Left kidney (tissue), 2 donors: ENCODE data around the gene TMBIM4. TPM values are rescaled to one million over a fixed set of nuclear protein-coding genes. Genes with fewer than 3 reads are reported as not detected.

Experiments
- DNase-seq: peaks from one replicate; pipeline ENCODE4 v3.0.0-alpha.2; 2013
- polyA plus RNA-seq: library from polyadenylated mRNA; unstranded; fragments of 120-200 nt; gene quantifications from one replicate; pipeline ENCODE4 v1.2.1, GENCODE V29; 2013; ENCODE audit not compliant: insufficient read length

Gene TMBIM4
- polyA plus RNA-seq, 1 donor, result 140 TPM

- no peak for DNase-seq
These were observed 24.7 kb downstream of the TMBIM4 start for GRCh38 chr12:66144791-66145754.

- no peak for DNase-seq
These were observed 25.9 kb downstream of the TMBIM4 start for GRCh38 chr12:66143868-66144267.

- DNase-seq, result no peak
These were observed 27.0 kb downstream of the TMBIM4 start for GRCh38 chr12:66142826-66143225.

- DNase-seq, result no peak
These were observed 28.5 kb downstream of the TMBIM4 start for GRCh38 chr12:66141299-66141698.

GRCh38 chr12:66140731-66141130 is 29.1 kb downstream of the TMBIM4 start:
- DNase-seq, result peak; percentile 12

GRCh38 chr12:66139328-66139727 is 30.5 kb downstream of the TMBIM4 start:
- no peak for DNase-seq

GRCh38 chr12:66137937-66138336 is 31.9 kb downstream of the TMBIM4 start:
- no peak for DNase-seq

- no peak for DNase-seq
These were observed 37.4 kb downstream of the TMBIM4 start for GRCh38 chr12:66132408-66132807.

- no peak for DNase-seq
These were observed 38.6 kb downstream of the TMBIM4 start for GRCh38 chr12:66131067-66131688.

GRCh38 chr12:66130267-66131066 is 39.3 kb downstream of the TMBIM4 start, which contains the start of gene LLPH:
LLPH (minus strand) TSS chr12:66130750; CDS start chr12:66129106, 1,644 bp downstream.
- peak; percentile 90 for DNase-seq

- no peak for DNase-seq
These were observed 39.9 kb downstream of the TMBIM4 start for GRCh38 chr12:66129934-66130266.

GRCh38 chr12:66127650-66128049 is 42.1 kb downstream of the TMBIM4 start:
- DNase-seq, result no peak

GRCh38 chr12:66120477-66120876 is 49.3 kb downstream of the TMBIM4 start:
- no peak for DNase-seq

- no peak for DNase-seq
These were observed 49.9 kb downstream of the TMBIM4 start for GRCh38 chr12:66119870-66120241.

GRCh38 chr12:66119229-66119869 is 50.4 kb downstream of the TMBIM4 start:
- DNase-seq, result no peak

GRCh38 chr12:66118240-66118891 is 51.4 kb downstream of the TMBIM4 start:
- no peak for DNase-seq

GRCh38 chr12:66117242-66117641 is 52.6 kb downstream of the TMBIM4 start:
- no peak for DNase-seq

- DNase-seq, result no peak
These were observed 54.7 kb downstream of the TMBIM4 start for GRCh38 chr12:66115071-66115600.

- no peak for DNase-seq
These were observed 56.3 kb downstream of the TMBIM4 start for GRCh38 chr12:66113471-66113870.

- no peak for DNase-seq
These were observed 58.2 kb downstream of the TMBIM4 start for GRCh38 chr12:66111605-66112004.

GRCh38 chr12:66109056-66109455 is 60.7 kb downstream of the TMBIM4 start:
- DNase-seq, result no peak
